ENCODE measurements around the gene LRRIQ4.

LRRIQ4 gene

GRCh38 chr3:169825316-169825715 is 12.6 kb downstream of the LRRIQ4 start:
- H2AFZ ChIP-seq (ENCODE audit: low read depth, low read length), result no peak overlapping the region
- no peaks in the 10 kb centered on the region for H3K9me3 ChIP-seq (ENCODE audit: control insufficient read depth, low read length)
- H3K4me2 ChIP-seq (ENCODE audit: low read length, poor library complexity, severe bottlenecking), result no peak overlapping the region
- H2BK120ac ChIP-seq (ENCODE audit: low read depth, low read length), result no peak overlapping the region
- H2BK12ac ChIP-seq (ENCODE audit: low read length in 2 of 2), result no peak overlapping the region
- no peaks in the 10 kb centered on the region for H3K79me1 ChIP-seq (replicated peaks; ENCODE audit: low read length, poor library complexity, severe bottlenecking)
- H3K23ac ChIP-seq (ENCODE audit: low read length in 2 of 2), result no peak overlapping the region
- H3K36me3 ChIP-seq (ENCODE audit: control insufficient read depth in 1 of 2, insufficient read depth in 2 of 2, low read depth in 1 of 2, low read length in 2 of 2), result no peaks in the 10 kb centered on the region
- no peak overlapping the region for H3K9ac ChIP-seq (ENCODE audit: low read length)
- no peak overlapping the region for H3K4me3 ChIP-seq (ENCODE audit: insufficient read depth in 1 of 2, low read depth in 1 of 2, low read length in 2 of 2)
- H2BK15ac ChIP-seq (ENCODE audit: low read depth, poor library complexity, severe bottlenecking), result no peak overlapping the region
- no peak overlapping the region for H2AK5ac ChIP-seq (ENCODE audit: low read length, severe bottlenecking)
- no peak overlapping the region for H3K4ac ChIP-seq (ENCODE audit: low read depth in 1 of 2, low read length in 2 of 2)
- H4K8ac ChIP-seq (ENCODE audit: low read length), result no peak overlapping the region
- H3K4me1 ChIP-seq (ENCODE audit: control insufficient read depth, insufficient read depth, low read depth, low read length), result no peaks in the 10 kb centered on the region
- no peak overlapping the region for H3K27ac ChIP-seq (ENCODE audit: low read length, poor library complexity, severe bottlenecking)
- H3K14ac ChIP-seq (ENCODE audit: low read length in 2 of 2), result no peak overlapping the region
- H3K18ac ChIP-seq (ENCODE audit: low read depth in 1 of 2, low read length in 2 of 2), result no peak overlapping the region
- WGBS, result 92% methylated on average over 3 of the region's 3 CpGs
- DNase-seq, result no peak
- no peak overlapping the region for H2BK5ac ChIP-seq (ENCODE audit: low read depth, low read length, poor library complexity, severe bottlenecking)
- no peaks in the 10 kb centered on the region for H3K27me3 ChIP-seq (ENCODE audit: control insufficient read depth in 1 of 2, insufficient read depth in 1 of 2, low read length in 2 of 2)
- no peak overlapping the region for H4K91ac ChIP-seq (ENCODE audit: low read length)

GRCh38 chr3:169827712-169828111 is 15.0 kb downstream of the LRRIQ4 start:
- H3K23ac ChIP-seq (ENCODE audit: low read length in 2 of 2), result no peak overlapping the region
- no peak overlapping the region for H4K8ac ChIP-seq (ENCODE audit: low read length)
- H3K4me1 ChIP-seq (ENCODE audit: control insufficient read depth, insufficient read depth, low read depth, low read length), result no peaks in the 10 kb centered on the region
- H2AFZ ChIP-seq (ENCODE audit: low read depth, low read length), result no peak overlapping the region
- no peak overlapping the region for H3K27ac ChIP-seq (ENCODE audit: low read length, poor library complexity, severe bottlenecking)
- no peak overlapping the region for H3K4me2 ChIP-seq (ENCODE audit: low read length, poor library complexity, severe bottlenecking)
- no peak overlapping the region for H3K4me3 ChIP-seq (ENCODE audit: insufficient read depth in 1 of 2, low read depth in 1 of 2, low read length in 2 of 2)
- H2AK5ac ChIP-seq (ENCODE audit: low read length, severe bottlenecking), result no peak overlapping the region
- no peak overlapping the region for H3K4ac ChIP-seq (ENCODE audit: low read depth in 1 of 2, low read length in 2 of 2)
- no peak for DNase-seq
- no peaks in the 10 kb centered on the region for H3K27me3 ChIP-seq (ENCODE audit: control insufficient read depth in 1 of 2, insufficient read depth in 1 of 2, low read length in 2 of 2)
- no peak overlapping the region for H2BK15ac ChIP-seq (ENCODE audit: low read depth, poor library complexity, severe bottlenecking)
- no peaks in the 10 kb centered on the region for H3K9me3 ChIP-seq (ENCODE audit: control insufficient read depth, low read length)
- H2BK120ac ChIP-seq (ENCODE audit: low read depth, low read length), result no peak overlapping the region
- H2BK12ac ChIP-seq (ENCODE audit: low read length in 2 of 2), result no peak overlapping the region
- H3K18ac ChIP-seq (ENCODE audit: low read depth in 1 of 2, low read length in 2 of 2), result no peak overlapping the region
- H3K9ac ChIP-seq (ENCODE audit: low read length), result no peak overlapping the region
- peak overlapping the region in 1 of 2 experiments; percentile 36 for H3K14ac ChIP-seq (ENCODE audit: low read length in 2 of 2)
- no peaks in the 10 kb centered on the region for H3K79me1 ChIP-seq (replicated peaks; ENCODE audit: low read length, poor library complexity, severe bottlenecking)
- no peak overlapping the region for H2BK5ac ChIP-seq (ENCODE audit: low read depth, low read length, poor library complexity, severe bottlenecking)
- H3K36me3 ChIP-seq (ENCODE audit: control insufficient read depth in 1 of 2, insufficient read depth in 2 of 2, low read depth in 1 of 2, low read length in 2 of 2), result no peaks in the 10 kb centered on the region
- H4K91ac ChIP-seq (ENCODE audit: low read length), result no peak overlapping the region
- WGBS, result 80% methylated on average over 3 of the region's 4 CpGs

GRCh38 chr3:169835533-169835932 is 22.9 kb downstream of the LRRIQ4 start:
- Histone ChIP-seq H2BK120ac (ENCODE audit: low read depth, low read length) (no peak overlapping the region), H3K9me3 (ENCODE audit: control insufficient read depth, low read length) (no peaks in the 10 kb centered on the region), H3K27me3 (ENCODE audit: control insufficient read depth in 1 of 2, insufficient read depth in 1 of 2, low read length in 2 of 2) (no peaks in the 10 kb centered on the region), H3K9ac (ENCODE audit: low read length) (no peak overlapping the region), H3K14ac (ENCODE audit: low read length in 2 of 2) (no peak overlapping the region), H2AFZ (ENCODE audit: low read depth, low read length) (no peak overlapping the region), H2AK5ac (ENCODE audit: low read length, severe bottlenecking) (no peak overlapping the region), H3K23ac (ENCODE audit: low read length in 2 of 2) (no peak overlapping the region), H2BK15ac (ENCODE audit: low read depth, poor library complexity, severe bottlenecking) (no peak overlapping the region), H4K8ac (ENCODE audit: low read length) (no peak overlapping the region), H3K4me2 (ENCODE audit: low read length, poor library complexity, severe bottlenecking) (no peak overlapping the region), H3K4me3 (ENCODE audit: insufficient read depth in 1 of 2, low read depth in 1 of 2, low read length in 2 of 2) (no peak overlapping the region), H2BK5ac (ENCODE audit: low read depth, low read length, poor library complexity, severe bottlenecking) (no peak overlapping the region), H3K4ac (ENCODE audit: low read depth in 1 of 2, low read length in 2 of 2) (no peak overlapping the region), H4K91ac (ENCODE audit: low read length) (no peak overlapping the region), H3K4me1 (ENCODE audit: control insufficient read depth, insufficient read depth, low read depth, low read length) (peaks cover 3% of the 10 kb centered on the region), H2BK12ac (ENCODE audit: low read length in 2 of 2) (no peak overlapping the region), H3K27ac (ENCODE audit: low read length, poor library complexity, severe bottlenecking) (no peak overlapping the region), H3K79me1 (replicated peaks; ENCODE audit: low read length, poor library complexity, severe bottlenecking) (no peaks in the 10 kb centered on the region), H3K36me3 (ENCODE audit: control insufficient read depth in 1 of 2, insufficient read depth in 2 of 2, low read depth in 1 of 2, low read length in 2 of 2) (no peaks in the 10 kb centered on the region), H3K18ac (ENCODE audit: low read depth in 1 of 2, low read length in 2 of 2) (no peak overlapping the region)
- no peak for DNase-seq
- 77% methylated on average over 1 of the region's 1 CpG for WGBS

- H3K27me3 ChIP-seq (ENCODE audit: control insufficient read depth in 1 of 2, insufficient read depth in 1 of 2, low read length in 2 of 2), result no peaks in the 10 kb centered on the region
- no peak overlapping the region for H2BK12ac ChIP-seq (ENCODE audit: low read length in 2 of 2)
- no peaks in the 10 kb centered on the region for H3K79me1 ChIP-seq (replicated peaks; ENCODE audit: low read length, poor library complexity, severe bottlenecking)
- DNase-seq, result no peak
- H3K4me1 ChIP-seq (ENCODE audit: control insufficient read depth, insufficient read depth, low read depth, low read length), result peaks cover 3% of the 10 kb centered on the region
- no peak overlapping the region for H3K4me2 ChIP-seq (ENCODE audit: low read length, poor library complexity, severe bottlenecking)
- no peak overlapping the region for H3K27ac ChIP-seq (ENCODE audit: low read length, poor library complexity, severe bottlenecking)
- H2BK120ac ChIP-seq (ENCODE audit: low read depth, low read length), result no peak overlapping the region
- no peak overlapping the region for H3K9ac ChIP-seq (ENCODE audit: low read length)
- 72% methylated on average over 4 of the region's 5 CpGs for WGBS
- no peak overlapping the region for H3K4ac ChIP-seq (ENCODE audit: low read depth in 1 of 2, low read length in 2 of 2)
- no peaks in the 10 kb centered on the region for H3K36me3 ChIP-seq (ENCODE audit: control insufficient read depth in 1 of 2, insufficient read depth in 2 of 2, low read depth in 1 of 2, low read length in 2 of 2)
- H3K23ac ChIP-seq (ENCODE audit: low read length in 2 of 2), result no peak overlapping the region
- no peak overlapping the region for H3K4me3 ChIP-seq (ENCODE audit: insufficient read depth in 1 of 2, low read depth in 1 of 2, low read length in 2 of 2)
- no peak overlapping the region for H2BK15ac ChIP-seq (ENCODE audit: low read depth, poor library complexity, severe bottlenecking)
- H3K14ac ChIP-seq (ENCODE audit: low read length in 2 of 2), result no peak overlapping the region
- H3K9me3 ChIP-seq (ENCODE audit: control insufficient read depth, low read length), result no peaks in the 10 kb centered on the region
- no peak overlapping the region for H2AFZ ChIP-seq (ENCODE audit: low read depth, low read length)
- no peak overlapping the region for H4K8ac ChIP-seq (ENCODE audit: low read length)
- no peak overlapping the region for H2AK5ac ChIP-seq (ENCODE audit: low read length, severe bottlenecking)
- H3K18ac ChIP-seq (ENCODE audit: low read depth in 1 of 2, low read length in 2 of 2), result no peak overlapping the region
- H2BK5ac ChIP-seq (ENCODE audit: low read depth, low read length, poor library complexity, severe bottlenecking), result no peak overlapping the region
- no peak overlapping the region for H4K91ac ChIP-seq (ENCODE audit: low read length)
Measured at GRCh38 chr3:169836078-169836941, 23.6 kb downstream of the LRRIQ4 start.

All from mesenchymal stem cell (in vitro differentiated cells and primary cell).